Ovary (tissue), 3 donors: Measurements from ENCODE around the gene SOCS7.

Source experiments
- CTCF ChIP-seq, 3 donors: fragments of 450-650 bp in 2 of 3; fragments of 200-600 bp in 1 of 3; IDR thresholded peaks; one replicate each; pipeline versions ENCODE4 v1.5.1 to v1.8.0; 2016 to 2022; ENCODE audit warnings: antibody characterized with exemption in 3 of 3, mild to moderate bottlenecking in 1 of 3
- POLR2A ChIP-seq: fragments of 450-650 bp; IDR thresholded peaks from one replicate; pipeline ENCODE4 v1.6.1; 2017; ENCODE audit warnings: antibody characterized with exemption, mild to moderate bottlenecking, moderate library complexity
- donor health status: DM: no; HTN: no; CAD: no.

GRCh38 chr17:38444151-38444550, 92.5 kb downstream of the SOCS7 start:
- TF ChIP-seq CTCF (IDR thresholded peaks at IDR 0.05) (peak; percentile 52 to 94 (median 93)), POLR2A (no peak)
